Colonic mucosa (tissue), 4 donors: Measurements from ENCODE around the gene KCNH2. TPM values are rescaled to one million over a fixed set of nuclear protein-coding genes. Genes with fewer than 3 reads are reported as not detected.

Experiments
- DNase-seq: peaks from one replicate; pipeline ENCODE4 v3.0.0-alpha.2; 2020
- H3K27ac ChIP-seq: fragments of 200-600 bp; one replicate; pipeline ENCODE4 v1.8.0; 2021
- H3K27me3 ChIP-seq: fragments of 200-600 bp; one replicate; pipeline ENCODE4 v1.8.0; 2021
- H3K36me3 ChIP-seq: fragments of 200-600 bp; one replicate; pipeline ENCODE4 v1.8.0; 2021
- H3K4me1 ChIP-seq: fragments of 200-600 bp; one replicate; pipeline ENCODE4 v1.8.0; 2021; ENCODE audit warnings: mild to moderate bottlenecking
- H3K4me3 ChIP-seq: fragments of 200-600 bp; one replicate; pipeline ENCODE4 v1.8.0; 2021
- H3K9ac ChIP-seq, 2 donors: one replicate each; pipeline ENCODE4 v1.7.0; 2013; ENCODE audit warnings: control low read depth in 2 of 2, low read depth in 2 of 2, low read length in 2 of 2
- H3K9me3 ChIP-seq: fragments of 200-600 bp; one replicate; pipeline ENCODE4 v1.8.0; 2021
- intact Hi-C: fragments of 100-400 bp; cut with DNase I; formaldehyde crosslinking; loops from one replicate; pipeline ENCODE4 v1.14.1; 2022
- total RNA-seq, 2 donors: library from RNA; stranded (reverse); fragmentation: NEBNext Ultra II Directional in 1 of 2; extraction: Animal tissue kit (Norgen Biotek cat#: 25700) in 1 of 2; gene quantifications; one replicate each; pipeline ENCODE4 v1.2.1, GENCODE V29; 2021
- TF ChIP-seq, protein P1 (sequence below): fragments of 200-600 bp; IDR thresholded peaks from one replicate; pipeline ENCODE4 v1.8.0; 2022; ENCODE audit warnings: antibody characterized with exemption, mild to moderate bottlenecking
- donor health status: healthy.
- donor health status: DM: no; HTN: no; CAD: no.
- donor health status: DM: no; HTN: no; CAD: no.

The KCNH2 gene
- total RNA-seq, 2 donors from 2014 or later: 3.3 to 8.8 TPM

DNA sequence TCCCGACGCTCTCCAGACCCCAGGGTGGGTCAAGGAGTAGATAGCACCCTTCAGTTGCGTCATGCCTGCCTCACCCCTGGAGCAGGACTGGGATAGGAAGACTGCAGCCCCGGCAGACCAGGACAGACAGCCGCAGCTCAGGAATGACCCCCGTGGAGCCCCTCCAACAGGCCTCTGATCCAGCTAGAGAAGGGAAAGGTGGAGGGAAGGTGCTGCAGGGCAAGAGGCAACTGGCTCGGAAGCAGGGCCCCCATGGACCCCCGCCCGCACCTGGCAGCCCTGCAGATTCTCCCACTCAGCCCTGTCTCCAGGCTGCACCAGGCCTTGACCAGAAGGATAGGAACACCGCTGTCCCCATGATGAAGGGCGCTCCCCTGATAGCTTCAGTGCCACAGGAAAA, 7.7 kb downstream of the KCNH2 start:
- no peaks in the 10 kb centered on the region for H3K36me3 ChIP-seq
- TF ChIP-seq, protein P1, sequence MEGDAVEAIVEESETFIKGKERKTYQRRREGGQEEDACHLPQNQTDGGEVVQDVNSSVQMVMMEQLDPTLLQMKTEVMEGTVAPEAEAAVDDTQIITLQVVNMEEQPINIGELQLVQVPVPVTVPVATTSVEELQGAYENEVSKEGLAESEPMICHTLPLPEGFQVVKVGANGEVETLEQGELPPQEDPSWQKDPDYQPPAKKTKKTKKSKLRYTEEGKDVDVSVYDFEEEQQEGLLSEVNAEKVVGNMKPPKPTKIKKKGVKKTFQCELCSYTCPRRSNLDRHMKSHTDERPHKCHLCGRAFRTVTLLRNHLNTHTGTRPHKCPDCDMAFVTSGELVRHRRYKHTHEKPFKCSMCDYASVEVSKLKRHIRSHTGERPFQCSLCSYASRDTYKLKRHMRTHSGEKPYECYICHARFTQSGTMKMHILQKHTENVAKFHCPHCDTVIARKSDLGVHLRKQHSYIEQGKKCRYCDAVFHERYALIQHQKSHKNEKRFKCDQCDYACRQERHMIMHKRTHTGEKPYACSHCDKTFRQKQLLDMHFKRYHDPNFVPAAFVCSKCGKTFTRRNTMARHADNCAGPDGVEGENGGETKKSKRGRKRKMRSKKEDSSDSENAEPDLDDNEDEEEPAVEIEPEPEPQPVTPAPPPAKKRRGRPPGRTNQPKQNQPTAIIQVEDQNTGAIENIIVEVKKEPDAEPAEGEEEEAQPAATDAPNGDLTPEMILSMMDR: no peak
- no peak overlapping the region for H3K4me3 ChIP-seq
- H3K27ac ChIP-seq: no peak overlapping the region
- intact Hi-C loops: no loop called here
- H3K9me3 ChIP-seq: no peaks in the 10 kb centered on the region
- H3K4me1 ChIP-seq: no peaks in the 10 kb centered on the region
- H3K27me3 ChIP-seq: no peaks in the 10 kb centered on the region
- H3K9ac ChIP-seq: no peak overlapping the region
- no peak for DNase-seq

DNA sequence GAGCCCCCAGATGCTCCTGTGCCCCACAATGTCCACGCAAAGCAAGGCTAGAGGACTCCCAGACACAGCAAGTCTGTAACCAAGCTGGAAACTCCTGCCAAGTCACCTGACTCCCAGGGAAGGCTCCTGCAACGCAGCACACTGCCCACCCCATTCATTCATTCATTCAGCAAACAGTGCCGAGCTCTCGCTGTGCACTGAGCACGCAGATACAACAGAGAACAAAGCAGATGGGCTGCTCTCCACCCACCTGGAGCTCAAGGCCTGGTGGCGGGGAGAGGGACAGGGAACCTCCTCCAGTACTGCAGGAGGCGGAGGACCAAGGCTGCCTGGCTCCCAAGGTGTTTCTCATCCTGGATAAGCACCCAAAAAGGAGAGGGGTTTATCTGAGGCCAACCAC, 8.6 kb downstream of the KCNH2 start:
- Histone ChIP-seq H3K27ac (no peak overlapping the region), H3K9me3 (no peaks in the 10 kb centered on the region), H3K36me3 (no peaks in the 10 kb centered on the region), H3K9ac (no peak overlapping the region), H3K4me1 (no peaks in the 10 kb centered on the region), H3K4me3 (no peak overlapping the region), H3K27me3 (no peaks in the 10 kb centered on the region)
- intact Hi-C loops: no loop called here
- TF ChIP-seq, protein P1: no peak
- no peak for DNase-seq

DNA sequence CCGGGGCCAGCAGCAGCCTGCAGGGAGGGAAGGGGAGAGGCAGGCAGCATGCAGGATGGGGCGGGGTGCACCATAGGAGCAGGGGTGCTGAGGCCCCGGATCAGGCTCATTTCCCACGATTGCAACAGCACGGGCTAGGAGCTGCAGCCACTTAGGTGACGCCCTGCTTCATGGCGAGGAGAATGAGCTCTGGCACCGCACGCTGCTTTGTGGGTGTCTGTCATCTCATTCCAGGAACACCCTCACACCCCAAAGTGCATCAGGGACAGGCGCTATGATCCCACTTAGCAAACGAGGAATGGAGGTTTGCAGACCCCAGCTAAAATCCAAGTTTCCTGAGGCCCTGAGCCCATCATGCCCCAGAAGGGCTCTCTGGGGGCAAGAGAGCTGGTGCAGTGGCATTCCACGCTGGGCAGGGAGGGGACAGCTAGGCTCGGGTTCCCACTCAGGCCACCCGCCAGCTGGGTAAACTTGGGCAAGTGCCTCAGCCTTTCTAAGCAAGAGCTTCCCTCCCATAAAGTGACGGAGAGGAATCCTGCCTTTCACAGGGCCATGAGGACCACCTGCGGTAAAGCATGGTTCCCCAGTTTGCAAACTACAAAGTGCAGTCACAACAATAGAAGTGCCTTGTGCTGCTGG, 9.3 kb downstream of the KCNH2 start:
- Histone ChIP-seq H3K4me3 (no peak overlapping the region), H3K27ac (no peak overlapping the region), H3K4me1 (no peaks in the 10 kb centered on the region), H3K36me3 (no peaks in the 10 kb centered on the region), H3K27me3 (no peaks in the 10 kb centered on the region), H3K9ac (no peak overlapping the region), H3K9me3 (no peaks in the 10 kb centered on the region)
- intact Hi-C loops: no loop called here
- no peak for DNase-seq
- TF ChIP-seq, protein P1: no peak

GRCh38 chr7:150968056-150968733, 9.9 kb downstream of the KCNH2 start:
- H3K27ac ChIP-seq: no peak overlapping the region
- no peaks in the 10 kb centered on the region for H3K36me3 ChIP-seq
- no peaks in the 10 kb centered on the region for H3K9me3 ChIP-seq
- no peak overlapping the region for H3K9ac ChIP-seq
- intact Hi-C loops: no loop called here
- H3K4me1 ChIP-seq: no peaks in the 10 kb centered on the region
- DNase-seq: no peak
- TF ChIP-seq, protein P1: no peak
- H3K4me3 ChIP-seq: no peak overlapping the region
- no peaks in the 10 kb centered on the region for H3K27me3 ChIP-seq

DNA sequence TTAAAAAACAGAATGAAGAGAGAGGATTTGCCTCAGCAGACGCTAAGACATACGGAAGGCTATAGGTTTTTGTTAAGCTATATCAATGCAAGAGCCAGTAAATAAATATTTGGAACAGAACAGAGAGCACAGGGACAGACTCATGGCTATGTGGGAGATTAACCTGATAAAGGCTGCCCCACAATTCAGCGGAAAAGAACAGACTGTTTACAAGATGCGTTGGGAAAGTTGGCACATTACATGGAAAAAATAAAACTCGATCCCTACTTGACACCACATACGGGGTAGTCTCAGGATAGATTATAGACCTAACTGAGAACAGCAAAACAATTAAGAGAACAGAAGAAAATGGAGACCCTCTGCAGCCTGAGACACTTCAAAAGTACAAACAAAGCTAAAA, 10.8 kb downstream of the KCNH2 start:
- no peaks in the 10 kb centered on the region for H3K9me3 ChIP-seq
- intact Hi-C loops: loop anchor here (2.0 kb wide), 1 partner anchor 17 kb away; no protein-coding TSS in a partner anchor
- no peaks in the 10 kb centered on the region for H3K4me1 ChIP-seq
- no peak overlapping the region for H3K9ac ChIP-seq
- no peak for DNase-seq
- H3K36me3 ChIP-seq: no peaks in the 10 kb centered on the region
- H3K4me3 ChIP-seq: no peak overlapping the region
- no peak overlapping the region for H3K27ac ChIP-seq
- no peaks in the 10 kb centered on the region for H3K27me3 ChIP-seq
- TF ChIP-seq, protein P1: no peak
